ENCODE measurements around the gene HOXB9. TPM values are rescaled to one million over a fixed set of nuclear protein-coding genes. Genes with fewer than 3 reads are reported as not detected.

Gene HOXB9
- total RNA-seq, 4 donors from 2014 or later: 0.17 to 0.38 TPM; not detected in 2

DNA sequence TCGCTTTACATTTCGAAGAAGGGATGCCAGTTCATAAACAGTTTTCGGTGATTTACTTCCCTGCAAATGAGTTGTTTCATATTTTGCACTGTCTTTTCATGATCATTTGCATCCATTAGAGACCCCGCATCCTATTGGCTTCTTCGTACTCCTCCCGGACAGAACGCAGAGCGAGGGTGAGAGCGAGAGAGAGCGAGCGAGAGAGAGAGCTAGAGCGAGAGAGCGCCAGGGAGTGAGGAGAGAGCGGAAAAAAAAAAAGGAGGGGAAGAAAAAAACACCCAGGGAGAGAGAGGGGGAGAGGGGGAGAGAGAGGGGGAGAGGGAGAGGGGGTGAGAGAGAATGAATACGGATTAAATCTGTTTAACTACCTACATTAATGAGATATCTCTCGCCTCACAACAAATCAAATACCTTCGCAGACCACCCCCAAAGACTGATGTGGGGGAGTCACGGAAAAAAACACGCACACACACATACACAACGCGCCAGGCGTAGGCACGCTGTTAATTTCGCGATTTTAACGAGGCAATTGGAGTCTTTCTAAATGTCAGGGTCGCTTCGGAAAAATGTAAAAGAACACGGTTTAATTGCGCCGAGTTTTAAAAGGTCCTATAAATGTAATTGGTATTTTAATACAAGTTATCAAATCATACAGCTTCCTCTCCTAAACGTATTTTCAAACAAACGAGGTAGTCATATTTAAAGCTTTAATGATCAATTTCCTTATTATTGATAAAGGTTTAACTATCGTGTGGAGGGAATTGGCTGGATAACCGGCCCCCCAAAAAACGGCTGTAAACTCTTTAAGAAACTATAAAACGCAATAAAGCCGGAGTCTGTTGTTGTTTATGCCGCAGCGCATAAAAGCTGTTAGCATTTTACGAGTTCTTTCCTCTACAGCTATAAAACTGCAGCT, 10.9 kb downstream of the HOXB9 start, which contains the start of gene HOXB8:
Gene HOXB8 (minus strand): TSS at position 246 of the 916 bp plus-strand sequence. CDS start 588 bp downstream, outside the sequence.
- TF ChIP-seq CTCF (IDR thresholded peaks at IDR 0.05; ENCODE audit: low read depth): no peak

DNA sequence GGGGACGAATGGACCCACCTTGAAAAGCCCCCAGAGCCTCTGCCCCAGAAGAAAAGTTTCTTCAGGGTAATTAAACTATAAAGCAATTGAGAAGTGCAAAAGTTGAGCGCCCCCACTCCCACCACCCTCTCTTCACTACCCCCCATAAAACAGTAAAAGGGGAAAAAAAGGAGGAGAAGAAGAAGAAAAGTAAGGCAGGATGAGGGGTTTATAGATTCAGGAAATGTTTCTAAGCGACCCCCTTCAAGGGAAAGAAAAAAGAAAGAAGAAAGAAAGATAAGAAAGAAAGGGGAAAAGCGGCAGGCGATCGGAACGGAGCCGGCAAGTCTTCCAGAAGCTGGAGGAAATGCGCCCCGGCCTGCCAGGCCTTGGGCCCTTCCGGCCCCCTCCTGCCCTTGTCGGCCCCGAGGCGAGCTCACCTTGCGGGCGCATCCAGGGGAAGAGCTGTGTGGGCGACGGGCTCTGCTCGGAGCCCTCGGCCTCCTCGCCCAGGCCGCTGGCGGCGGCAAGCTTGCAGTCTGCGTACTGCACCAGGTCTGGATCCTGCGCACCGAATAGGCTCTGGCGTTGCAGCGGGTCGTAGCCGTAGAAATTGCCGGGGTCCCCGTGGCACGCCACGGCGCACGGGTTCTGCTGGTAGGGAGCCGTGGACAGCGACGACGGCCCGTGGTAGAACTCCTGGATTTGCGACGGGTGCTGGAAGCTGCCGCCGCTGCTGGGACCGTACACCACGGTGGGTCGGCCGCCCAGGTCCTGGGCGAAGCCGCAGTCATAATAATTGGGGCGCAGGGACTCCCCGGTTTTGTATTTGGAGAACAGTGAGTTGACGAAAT, 12.1 kb downstream of the HOXB9 start:
- TF ChIP-seq CTCF (IDR thresholded peaks at IDR 0.05; ENCODE audit: low read depth): no peak

GRCh38 chr17:48612854-48613691, 13.1 kb downstream of the HOXB9 start:
- TF ChIP-seq CTCF (IDR thresholded peaks at IDR 0.05; ENCODE audit: low read depth): no peak

DNA sequence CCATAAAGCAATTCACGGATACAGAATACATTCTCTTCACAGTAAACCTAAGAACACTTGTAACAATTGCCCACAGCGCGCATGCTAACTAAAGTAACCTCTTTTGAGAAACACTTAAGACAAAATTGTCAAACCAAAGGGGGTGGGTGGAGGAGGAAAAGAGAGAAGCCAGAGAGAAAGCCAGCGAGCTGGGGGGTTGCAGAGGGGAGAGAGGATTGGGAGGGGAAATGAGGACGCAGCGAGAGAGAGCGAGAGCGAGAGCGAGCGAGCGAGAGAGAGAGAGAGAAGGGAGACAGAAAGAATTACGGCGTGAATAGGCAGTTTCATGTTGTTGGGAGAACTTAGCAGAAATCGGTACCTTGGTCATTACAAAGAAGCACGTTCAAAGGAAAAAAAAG, 13.7 kb downstream of the HOXB9 start:
- no peak for TF ChIP-seq CTCF (IDR thresholded peaks at IDR 0.05; ENCODE audit: low read depth)

DNA sequence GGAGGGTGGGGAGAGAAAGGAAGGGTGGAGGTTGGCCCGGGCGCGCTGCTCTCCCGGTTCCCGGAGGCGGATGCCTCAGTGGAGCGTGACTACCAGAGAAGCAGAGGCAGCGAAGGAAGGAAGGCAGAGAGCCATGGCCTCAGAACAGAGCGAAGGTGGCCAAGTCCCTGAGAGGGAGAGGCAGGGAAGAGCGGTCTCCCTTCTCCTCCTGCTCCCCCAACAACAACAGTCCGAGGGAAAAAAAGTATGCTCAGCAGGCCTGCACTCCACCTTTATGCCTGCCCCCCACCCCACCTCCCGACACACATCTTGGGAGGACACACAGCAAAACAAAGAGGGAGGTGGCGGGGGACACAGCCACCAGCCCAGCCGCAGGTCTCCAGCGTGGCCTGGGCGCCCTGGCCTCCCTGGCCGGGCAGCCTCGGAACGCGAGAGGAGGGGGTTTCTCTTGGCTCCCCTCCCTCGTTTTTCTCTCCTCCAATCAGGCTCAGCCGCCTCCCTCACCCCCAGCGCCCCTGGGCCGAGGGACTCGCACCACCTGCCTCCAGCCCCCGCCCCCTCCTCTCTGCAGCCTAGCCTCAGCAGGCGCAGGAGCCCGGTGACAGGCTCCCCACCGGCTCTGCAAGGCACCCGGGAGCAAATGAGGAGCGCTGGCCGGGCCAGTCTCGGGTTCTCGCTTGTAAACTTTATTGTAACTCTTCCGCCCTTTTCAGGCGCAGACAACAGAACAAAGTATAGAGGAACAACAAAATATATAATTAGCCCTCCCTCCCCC, 14.3 kb downstream of the HOXB9 start:
- TF ChIP-seq CTCF (IDR thresholded peaks at IDR 0.05; ENCODE audit: low read depth): no peak

GRCh38 chr17:48611213-48611612, 14.9 kb downstream of the HOXB9 start:
- no peak for TF ChIP-seq CTCF (IDR thresholded peaks at IDR 0.05; ENCODE audit: low read depth)

All from subcutaneous adipose tissue (tissue), 4 donors.